ENCODE results near the gene AUH.

GRCh38 chr9:91411096-91411771, 49.5 kb upstream of the AUH start:
- TF ChIP-seq REST (IDR thresholded peaks at IDR 0.05; ENCODE audit: insufficient replicate concordance, low read depth), result no peak
- TF ChIP-seq CTCF (IDR thresholded peaks at IDR 0.05; ENCODE audit: insufficient read depth, low read length), result no peak
- TF ChIP-seq SPI1 (IDR thresholded peaks at IDR 0.05; ENCODE audit: borderline replicate concordance, low read depth), result peak; percentile 40; the same call in 1 of the 2 replicates
